GM12891 (cell line): ENCODE measurements around the gene SLCO2A1.

Source experiments
- DNase-seq: peaks from one replicate; pipeline ENCODE4 v3.0.0; 2011; ENCODE audit warnings: low spot score; ENCODE audit not compliant: insufficient read length
- FAIRE-seq: peaks from 2 replicates; lab custom pipeline; 2011; peaks lifted over from hg19 to GRCh38; lab: Jason Lieb, UNC
- PAX5 ChIP-seq: IDR thresholded peaks from 2 replicates; pipeline ENCODE4 v1.6.1; 2011; ENCODE audit warnings: low read length, moderate library complexity, mild to moderate bottlenecking; ENCODE audit not compliant: insufficient read depth, severe bottlenecking
- POLR2A ChIP-seq: IDR thresholded peaks from 2 replicates; pipeline ENCODE4 v1.6.1; 2011; ENCODE audit warnings: low read depth, low read length, control low read depth
- POLR2AphosphoS5 ChIP-seq: IDR thresholded peaks from 2 replicates; pipeline ENCODE4 v1.6.1; 2011; ENCODE audit warnings: low read depth, low read length, control low read depth
- POU2F2 ChIP-seq: IDR thresholded peaks from 2 replicates; pipeline ENCODE4 v1.6.1; 2011; ENCODE audit warnings: low read depth, mild to moderate bottlenecking, control low read depth, low read length, moderate library complexity
- SPI1 ChIP-seq: IDR thresholded peaks from 2 replicates; pipeline ENCODE4 v1.6.1; 2011; ENCODE audit warnings: low read depth, low read length, control low read depth
- TAF1 ChIP-seq: IDR thresholded peaks from 2 replicates; pipeline ENCODE4 v1.6.1; 2011; ENCODE audit warnings: low read depth, low read length, control low read depth

The SLCO2A1 gene

GRCh38 chr3:133994166-133994890, 35.4 kb downstream of the SLCO2A1 start:
- FAIRE-seq (no peak), DNase-seq (no peak)
- TF ChIP-seq POLR2A: no peak
- no peak for TF ChIP-seq TAF1
- TF ChIP-seq POU2F2: no peak
- TF ChIP-seq PAX5: no peak
- TF ChIP-seq SPI1: no peak
- TF ChIP-seq POLR2AphosphoS5: no peak

GRCh38 chr3:133992951-133993620, 36.6 kb downstream of the SLCO2A1 start:
- FAIRE-seq (no peak), DNase-seq (no peak)
- TF ChIP-seq PAX5: no peak
- TF ChIP-seq POLR2AphosphoS5: no peak
- TF ChIP-seq POU2F2: no peak
- TF ChIP-seq SPI1: no peak
- no peak for TF ChIP-seq POLR2A
- no peak for TF ChIP-seq TAF1

GRCh38 chr3:133992381-133992780, 37.3 kb downstream of the SLCO2A1 start:
- FAIRE-seq (no peak), DNase-seq (no peak)
- TF ChIP-seq SPI1: no peak
- TF ChIP-seq POLR2AphosphoS5: no peak
- no peak for TF ChIP-seq POLR2A
- no peak for TF ChIP-seq PAX5
- TF ChIP-seq POU2F2: no peak
- TF ChIP-seq TAF1: no peak

- DNase-seq (no peak), FAIRE-seq (no peak)
- TF ChIP-seq TAF1 (no peak), POLR2A (no peak), PAX5 (no peak), POLR2AphosphoS5 (no peak), POU2F2 (no peak), SPI1 (no peak)
These were observed 38.1 kb downstream of the SLCO2A1 start for GRCh38 chr3:133991637-133992036.

GRCh38 chr3:133991209-133991608, 38.5 kb downstream of the SLCO2A1 start:
- no peak for TF ChIP-seq POU2F2
- DNase-seq: no peak
- no peak for FAIRE-seq

GRCh38 chr3:133989936-133990702, 39.6 kb downstream of the SLCO2A1 start:
- no peak for TF ChIP-seq POLR2A
- TF ChIP-seq POU2F2: no peak
- TF ChIP-seq PAX5: no peak
- TF ChIP-seq TAF1: no peak
- no peak for TF ChIP-seq POLR2AphosphoS5
- TF ChIP-seq SPI1: no peak
- no peak for DNase-seq
- FAIRE-seq: no peak

GRCh38 chr3:133988631-133989161, 41.0 kb downstream of the SLCO2A1 start:
- no peak for TF ChIP-seq POLR2A
- no peak for TF ChIP-seq PAX5
- no peak for TF ChIP-seq TAF1
- no peak for TF ChIP-seq SPI1
- no peak for TF ChIP-seq POU2F2
- no peak for TF ChIP-seq POLR2AphosphoS5
- DNase-seq: no peak
- FAIRE-seq: no peak

GRCh38 chr3:133987948-133988484, 41.7 kb downstream of the SLCO2A1 start:
- no peak for TF ChIP-seq TAF1
- no peak for TF ChIP-seq POLR2AphosphoS5
- TF ChIP-seq POLR2A: no peak
- TF ChIP-seq PAX5: no peak
- no peak for TF ChIP-seq SPI1
- TF ChIP-seq POU2F2: no peak
- DNase-seq (no peak), FAIRE-seq (no peak)

- no peak for TF ChIP-seq POLR2A
- no peak for TF ChIP-seq PAX5
- TF ChIP-seq POU2F2: no peak
- no peak for TF ChIP-seq TAF1
- no peak for TF ChIP-seq POLR2AphosphoS5
- no peak for TF ChIP-seq SPI1
- FAIRE-seq (no peak), DNase-seq (no peak)
These were observed 42.6 kb downstream of the SLCO2A1 start for GRCh38 chr3:133987136-133987535.
